ENCODE results near the gene TFPI.
"Not testable (repeated sequence)": the region's sequence is repeated elsewhere in the genome, so short reads cannot be mapped to it uniquely, and the experiment has no call there.

Gene TFPI

GRCh38 chr2:187552828-187553681 lies 1.2 kb downstream of the TFPI start:
- no peak for DNase-seq (ENCODE audit: low read depth)

GRCh38 chr2:187552381-187552780 lies 1.9 kb downstream of the TFPI start:
- no peak for DNase-seq (ENCODE audit: low read depth)

GRCh38 chr2:187550857-187551256 lies 3.4 kb downstream of the TFPI start:
- no peak for DNase-seq (ENCODE audit: low read depth)

GRCh38 chr2:187549951-187550555 lies 4.2 kb downstream of the TFPI start:
- no peak for DNase-seq (ENCODE audit: low read depth)

GRCh38 chr2:187549193-187549592 lies 5.0 kb downstream of the TFPI start:
- no peak for DNase-seq (ENCODE audit: low read depth)

GRCh38 chr2:187548656-187549055 lies 5.6 kb downstream of the TFPI start:
- DNase-seq (ENCODE audit: low read depth): no peak

GRCh38 chr2:187547353-187547979 lies 6.8 kb downstream of the TFPI start:
- DNase-seq (ENCODE audit: low read depth): no peak

- no peak for DNase-seq (ENCODE audit: low read depth)
Observed at GRCh38 chr2:187546762-187547333, 7.4 kb downstream of the TFPI start.

- no peak for DNase-seq (ENCODE audit: low read depth)
Observed at GRCh38 chr2:187545238-187545751, 8.9 kb downstream of the TFPI start.

GRCh38 chr2:187544371-187545080 lies 9.7 kb downstream of the TFPI start:
- DNase-seq (ENCODE audit: low read depth): no peak

- DNase-seq (ENCODE audit: low read depth): no peak
Observed at GRCh38 chr2:187543488-187543887, 10.7 kb downstream of the TFPI start.

GRCh38 chr2:187542123-187542522 lies 12.1 kb downstream of the TFPI start:
- DNase-seq (ENCODE audit: low read depth): no peak

- no peak for DNase-seq (ENCODE audit: low read depth)
Observed at GRCh38 chr2:187541086-187542085, 12.8 kb downstream of the TFPI start.

- DNase-seq (ENCODE audit: low read depth): not testable (repeated sequence)
Observed at GRCh38 chr2:187538222-187538621, 16.0 kb downstream of the TFPI start.

- not testable (repeated sequence) for DNase-seq (ENCODE audit: low read depth)
Observed at GRCh38 chr2:187535381-187535780, 18.9 kb downstream of the TFPI start.

- no peak for DNase-seq (ENCODE audit: low read depth)
Observed at GRCh38 chr2:187532333-187533120, 21.7 kb downstream of the TFPI start.

- no peak for DNase-seq (ENCODE audit: low read depth)
Observed at GRCh38 chr2:187529977-187530721, 24.1 kb downstream of the TFPI start.

- DNase-seq (ENCODE audit: low read depth): no peak
Observed at GRCh38 chr2:187529248-187529976, 24.8 kb downstream of the TFPI start.

Data from T-helper 22 cell (primary cell).